ENCODE results near the gene ANKRD63.

Gene ANKRD63

DNA sequence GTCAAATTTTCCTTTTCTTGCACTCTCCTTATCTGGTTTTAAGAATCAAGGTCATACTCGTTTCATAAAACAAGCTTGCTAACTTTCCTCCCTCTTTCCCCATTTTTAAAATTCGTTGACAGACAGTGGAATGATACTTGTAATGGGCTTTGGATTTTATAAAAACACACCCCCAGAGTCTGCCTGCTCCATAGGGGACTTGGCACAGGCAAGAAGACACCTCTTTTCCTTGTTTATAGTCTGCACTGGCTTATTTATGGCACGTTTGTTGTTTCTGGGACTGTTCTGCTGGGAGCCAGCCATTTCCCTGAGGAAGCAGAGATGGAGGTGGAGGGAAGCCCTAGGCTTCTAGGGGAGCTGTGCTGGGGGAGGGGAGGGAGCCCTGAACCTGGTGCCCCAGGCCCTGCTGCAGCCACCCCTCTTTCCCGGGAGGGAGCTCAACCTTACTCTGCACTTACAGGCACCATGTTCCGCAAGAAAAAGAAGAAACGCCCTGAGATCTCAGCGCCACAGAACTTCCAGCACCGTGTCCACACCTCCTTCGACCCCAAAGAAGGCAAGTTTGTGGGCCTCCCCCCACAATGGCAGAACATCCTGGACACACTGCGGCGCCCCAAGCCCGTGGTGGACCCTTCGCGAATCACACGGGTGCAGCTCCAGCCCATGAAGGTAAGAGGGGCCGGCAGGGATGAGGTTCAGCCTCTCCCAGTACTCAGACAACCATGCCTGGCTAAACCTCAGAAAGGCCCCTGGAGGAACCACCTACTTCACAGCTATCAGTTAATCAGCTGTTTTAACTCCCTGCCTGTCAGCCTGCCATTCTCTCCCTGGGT lies 18.3 kb downstream of the ANKRD63 start:
- Histone ChIP-seq H3K9me3 (ENCODE audit: control insufficient read depth in 2 of 2, low read length in 2 of 2) (no peaks in the 10 kb centered on the region), H3K36me3 (ENCODE audit: control insufficient read depth in 2 of 2, insufficient read depth in 2 of 2, low read length in 2 of 2) (no peaks in the 10 kb centered on the region), H3K9ac (ENCODE audit: low read depth in 1 of 2, low read length in 2 of 2) (no peak overlapping the region), H3K4me1 (ENCODE audit: control insufficient read depth in 2 of 2, insufficient read depth in 2 of 2, low read length in 2 of 2) (peaks cover 5 to 6% of the 10 kb centered on the region in 2 donors), H3K27ac (ENCODE audit: low read depth in 2 of 2, low read length in 2 of 2) (no peak overlapping the region), H3K27me3 (ENCODE audit: control insufficient read depth in 2 of 2, insufficient read depth in 2 of 2, low read length in 2 of 2) (no peaks in the 10 kb centered on the region), H3K4me3 (ENCODE audit: low read length in 2 of 2) (no peak overlapping the region)

DNA sequence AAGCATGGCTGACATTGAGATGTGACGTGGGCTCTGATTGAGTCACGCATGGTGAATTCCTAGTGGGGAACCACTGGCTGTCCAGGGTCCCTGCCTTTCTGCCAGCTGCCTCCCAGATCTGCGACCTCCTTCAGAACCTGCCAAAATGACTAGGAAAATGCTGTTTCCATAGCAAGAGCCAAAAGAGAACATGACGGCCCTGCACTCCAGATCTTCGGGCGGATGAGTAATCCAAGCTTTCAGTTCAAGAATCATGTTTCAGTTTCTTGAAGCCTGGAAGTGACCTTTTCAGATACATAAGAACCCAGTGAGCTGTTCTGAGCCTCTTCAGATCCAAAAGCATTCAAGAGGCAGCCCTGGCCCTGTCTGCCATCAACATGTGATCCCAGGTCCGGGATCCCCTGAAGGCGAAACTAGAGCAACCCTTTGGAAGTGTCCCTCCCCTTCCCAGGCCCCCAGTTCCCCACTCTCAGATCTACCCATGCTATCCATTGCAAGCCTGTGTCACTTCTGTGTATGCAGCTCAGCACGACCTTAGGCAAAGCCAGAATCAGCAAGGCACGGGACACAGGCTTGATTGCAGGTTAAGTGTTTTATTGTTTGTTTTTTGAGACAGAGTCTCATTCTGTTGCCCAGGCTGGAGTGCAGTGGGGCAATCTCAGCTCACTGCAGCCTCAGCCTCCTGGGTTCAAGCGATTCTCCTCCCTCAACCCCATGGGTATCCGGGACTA lies 19.7 kb downstream of the ANKRD63 start:
- H3K4me3 ChIP-seq (ENCODE audit: low read length in 2 of 2): no peak overlapping the region
- no peak overlapping the region for H3K27ac ChIP-seq (ENCODE audit: low read depth in 2 of 2, low read length in 2 of 2)
- H3K4me1 ChIP-seq (ENCODE audit: control insufficient read depth in 2 of 2, insufficient read depth in 2 of 2, low read length in 2 of 2): peaks cover 5 to 6% of the 10 kb centered on the region in 2 donors

DNA sequence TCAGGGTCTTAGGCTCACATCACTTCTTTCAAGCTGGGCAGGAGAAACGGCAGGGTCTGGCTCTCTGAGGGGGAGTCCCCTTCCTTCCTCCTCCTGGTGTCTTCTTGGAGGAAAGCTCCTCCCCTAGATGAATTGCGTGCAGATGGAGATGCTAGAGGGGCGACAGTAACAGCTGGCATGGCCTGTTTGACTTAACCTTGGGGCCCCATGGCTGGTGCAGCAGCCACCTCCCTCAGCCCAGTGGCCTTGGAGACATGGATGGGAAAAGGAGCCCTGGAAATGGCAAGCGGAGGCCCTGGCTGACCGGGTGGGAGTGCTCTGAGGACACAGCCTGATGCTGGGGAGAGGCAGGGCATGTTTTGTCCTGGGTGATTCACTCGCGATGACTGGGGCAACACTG lies 23.8 kb downstream of the ANKRD63 start:
- H3K9me3 ChIP-seq (ENCODE audit: control insufficient read depth in 2 of 2, low read length in 2 of 2): no peaks in the 10 kb centered on the region
- no peak overlapping the region for H3K9ac ChIP-seq (ENCODE audit: low read depth in 1 of 2, low read length in 2 of 2)
- no peaks in the 10 kb centered on the region for H3K36me3 ChIP-seq (ENCODE audit: control insufficient read depth in 2 of 2, insufficient read depth in 2 of 2, low read length in 2 of 2)

More for the DNA sequence above, 19.7 kb downstream of the ANKRD63 start:
- Histone ChIP-seq H3K36me3 (ENCODE audit: control insufficient read depth in 2 of 2, insufficient read depth in 2 of 2, low read length in 2 of 2) (no peaks in the 10 kb centered on the region), H3K9ac (ENCODE audit: low read depth in 1 of 2, low read length in 2 of 2) (no peak overlapping the region), H3K9me3 (ENCODE audit: control insufficient read depth in 2 of 2, low read length in 2 of 2) (no peaks in the 10 kb centered on the region), H3K27me3 (ENCODE audit: control insufficient read depth in 2 of 2, insufficient read depth in 2 of 2, low read length in 2 of 2) (no peaks in the 10 kb centered on the region)

DNA sequence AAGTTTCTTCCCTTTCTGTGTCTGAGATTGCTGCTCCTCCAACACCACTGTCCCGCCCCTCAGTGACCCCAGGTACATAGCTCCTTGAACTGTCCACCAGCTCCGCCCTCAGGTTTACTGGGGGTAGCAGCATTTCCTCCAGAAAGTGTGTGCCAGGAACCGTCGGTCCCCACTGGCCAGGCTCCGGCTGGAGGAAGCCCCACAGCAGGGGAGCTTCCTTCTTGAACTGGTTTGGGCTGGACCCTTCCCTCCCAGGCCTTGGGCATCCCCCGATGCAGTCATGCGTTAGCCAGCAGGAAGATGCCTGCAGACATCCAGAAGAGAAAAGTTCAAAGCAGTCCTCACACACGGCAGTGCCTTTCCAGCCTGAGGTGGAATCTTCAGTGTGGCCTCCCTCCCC lies 24.3 kb downstream of the ANKRD63 start:
- H3K4me3 ChIP-seq (ENCODE audit: low read length in 2 of 2): no peak overlapping the region
- H3K4me1 ChIP-seq (ENCODE audit: control insufficient read depth in 2 of 2, insufficient read depth in 2 of 2, low read length in 2 of 2): peaks cover 3 to 7% of the 10 kb centered on the region in 2 donors
- peaks cover 0 to 3% of the 10 kb centered on the region in 2 donors for H3K27me3 ChIP-seq (ENCODE audit: control insufficient read depth in 2 of 2, insufficient read depth in 2 of 2, low read length in 2 of 2)
- H3K9ac ChIP-seq (ENCODE audit: low read depth in 1 of 2, low read length in 2 of 2): no peak overlapping the region
- H3K27ac ChIP-seq (ENCODE audit: low read depth in 2 of 2, low read length in 2 of 2): no peak overlapping the region
- H3K9me3 ChIP-seq (ENCODE audit: control insufficient read depth in 2 of 2, low read length in 2 of 2): no peaks in the 10 kb centered on the region
- no peaks in the 10 kb centered on the region for H3K36me3 ChIP-seq (ENCODE audit: control insufficient read depth in 2 of 2, insufficient read depth in 2 of 2, low read length in 2 of 2)

More for the DNA sequence above, 23.8 kb downstream of the ANKRD63 start:
- Histone ChIP-seq H3K4me1 (ENCODE audit: control insufficient read depth in 2 of 2, insufficient read depth in 2 of 2, low read length in 2 of 2) (peaks cover 3 to 5% of the 10 kb centered on the region in 2 donors), H3K27ac (ENCODE audit: low read depth in 2 of 2, low read length in 2 of 2) (no peak overlapping the region), H3K27me3 (ENCODE audit: control insufficient read depth in 2 of 2, insufficient read depth in 2 of 2, low read length in 2 of 2) (no peaks in the 10 kb centered on the region), H3K4me3 (ENCODE audit: low read length in 2 of 2) (no peak overlapping the region)

DNA sequence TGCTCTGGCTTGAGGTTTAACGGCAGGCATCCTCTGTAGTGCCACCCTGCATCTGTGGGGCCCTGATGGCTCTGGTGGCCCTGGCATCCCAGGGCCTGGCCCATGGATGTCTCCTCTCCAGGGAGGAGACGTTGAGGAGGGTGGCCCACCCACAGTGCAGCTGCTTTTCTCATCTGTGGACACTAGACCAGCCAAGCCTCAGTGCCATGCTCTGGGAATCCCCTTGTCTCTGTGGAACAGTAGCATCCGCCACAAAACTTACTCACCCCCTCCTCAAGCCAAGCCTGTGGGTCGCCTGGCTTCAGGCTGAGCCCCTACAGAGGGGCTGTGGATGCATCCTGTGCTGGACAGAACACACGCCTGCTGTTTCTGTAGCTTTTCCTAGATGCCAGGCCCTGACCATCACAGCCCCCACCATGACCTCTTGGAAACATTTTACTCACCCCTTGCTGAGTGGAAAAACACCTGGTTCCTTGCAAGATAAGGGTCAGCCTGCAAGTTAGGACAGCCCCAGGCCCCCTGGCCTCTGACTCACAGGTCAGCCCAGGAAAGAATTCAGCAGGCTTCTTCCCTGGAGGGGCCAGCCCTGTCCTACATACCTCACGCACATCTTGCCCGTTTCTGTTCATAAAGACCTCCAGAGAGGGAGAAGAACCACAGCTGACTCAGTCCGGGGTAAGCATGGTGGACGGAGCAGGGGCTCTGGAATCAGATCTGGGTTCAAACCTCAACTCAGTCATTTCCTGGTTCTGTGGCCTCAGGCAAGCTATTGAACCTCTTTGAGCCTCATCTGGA lies 25.0 kb downstream of the ANKRD63 start:
- H3K9me3 ChIP-seq (ENCODE audit: control insufficient read depth in 2 of 2, low read length in 2 of 2): no peaks in the 10 kb centered on the region
- H3K36me3 ChIP-seq (ENCODE audit: control insufficient read depth in 2 of 2, insufficient read depth in 2 of 2, low read length in 2 of 2): no peaks in the 10 kb centered on the region
- no peak overlapping the region for H3K27ac ChIP-seq (ENCODE audit: low read depth in 2 of 2, low read length in 2 of 2)
- no peak overlapping the region for H3K9ac ChIP-seq (ENCODE audit: low read depth in 1 of 2, low read length in 2 of 2)
- H3K4me1 ChIP-seq (ENCODE audit: control insufficient read depth in 2 of 2, insufficient read depth in 2 of 2, low read length in 2 of 2): peaks cover 0 to 8% of the 10 kb centered on the region in 2 donors
- peaks cover 0 to 5% of the 10 kb centered on the region in 2 donors for H3K27me3 ChIP-seq (ENCODE audit: control insufficient read depth in 2 of 2, insufficient read depth in 2 of 2, low read length in 2 of 2)
- H3K4me3 ChIP-seq (ENCODE audit: low read length in 2 of 2): no peak overlapping the region

DNA sequence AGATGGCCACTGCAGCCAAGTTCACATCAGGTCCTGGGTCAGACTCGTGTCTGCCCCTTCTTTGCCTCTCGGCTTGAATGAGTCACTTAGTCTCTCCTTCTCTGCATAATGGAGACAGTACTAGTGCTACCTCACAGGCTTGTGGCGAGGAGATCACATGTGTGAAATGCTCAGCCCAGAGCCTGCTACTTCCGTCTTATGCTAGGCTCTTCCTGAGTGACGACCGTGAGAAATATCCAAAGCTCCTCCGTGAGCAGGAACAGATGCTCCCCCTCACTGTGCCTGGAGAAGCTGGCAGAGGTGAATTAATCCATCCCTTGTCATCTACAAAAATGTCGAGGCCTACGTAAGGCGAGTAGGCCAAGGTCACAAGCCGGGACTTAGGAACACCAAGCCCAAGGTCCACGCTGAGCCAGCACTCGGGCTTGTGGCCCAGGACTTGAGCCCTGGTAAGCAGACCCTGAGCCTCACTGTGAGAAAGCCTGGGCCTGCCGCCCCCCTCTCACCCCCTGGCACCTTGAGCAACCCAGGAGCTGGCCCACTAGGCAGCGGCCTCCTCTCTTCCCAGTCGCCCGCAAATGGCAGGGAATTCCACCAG lies 26.1 kb downstream of the ANKRD63 start:
- H3K4me3 ChIP-seq (ENCODE audit: low read length in 2 of 2): no peak overlapping the region
- H3K27me3 ChIP-seq (ENCODE audit: control insufficient read depth in 2 of 2, insufficient read depth in 2 of 2, low read length in 2 of 2): peaks cover 0 to 5% of the 10 kb centered on the region in 2 donors
- H3K9me3 ChIP-seq (ENCODE audit: control insufficient read depth in 2 of 2, low read length in 2 of 2): no peaks in the 10 kb centered on the region
- H3K4me1 ChIP-seq (ENCODE audit: control insufficient read depth in 2 of 2, insufficient read depth in 2 of 2, low read length in 2 of 2): peaks cover 0 to 8% of the 10 kb centered on the region in 2 donors
- no peak overlapping the region for H3K9ac ChIP-seq (ENCODE audit: low read depth in 1 of 2, low read length in 2 of 2)
- H3K27ac ChIP-seq (ENCODE audit: low read depth in 2 of 2, low read length in 2 of 2): no peak overlapping the region
- no peaks in the 10 kb centered on the region for H3K36me3 ChIP-seq (ENCODE audit: control insufficient read depth in 2 of 2, insufficient read depth in 2 of 2, low read length in 2 of 2)

DNA sequence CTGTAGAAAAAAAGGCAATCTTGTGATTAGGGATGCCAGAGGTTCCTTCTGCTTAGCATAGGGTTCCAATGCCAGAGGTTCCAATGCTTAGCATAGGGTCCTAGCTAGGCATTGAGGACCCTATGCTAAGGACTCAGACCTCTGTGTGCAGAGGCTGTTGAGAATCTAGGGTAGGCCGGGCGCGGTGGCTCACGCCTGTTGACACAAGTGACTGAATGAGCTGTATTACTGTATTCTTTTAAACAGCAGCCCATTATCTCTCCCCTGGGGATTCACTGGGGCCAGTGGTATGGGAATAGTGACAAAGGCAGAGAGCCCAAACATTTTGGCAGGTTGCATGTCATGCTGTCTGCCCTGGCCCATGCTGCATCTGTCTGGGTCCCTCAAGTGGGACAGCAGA lies 27.8 kb downstream of the ANKRD63 start:
- no peak overlapping the region for H3K9ac ChIP-seq (ENCODE audit: low read depth in 1 of 2, low read length in 2 of 2)
- no peaks in the 10 kb centered on the region for H3K36me3 ChIP-seq (ENCODE audit: control insufficient read depth in 2 of 2, insufficient read depth in 2 of 2, low read length in 2 of 2)
- H3K4me1 ChIP-seq (ENCODE audit: control insufficient read depth in 2 of 2, insufficient read depth in 2 of 2, low read length in 2 of 2): peaks cover 0 to 8% of the 10 kb centered on the region in 2 donors
- no peak overlapping the region for H3K4me3 ChIP-seq (ENCODE audit: low read length in 2 of 2)
- H3K9me3 ChIP-seq (ENCODE audit: control insufficient read depth in 2 of 2, low read length in 2 of 2): no peaks in the 10 kb centered on the region
- no peak overlapping the region for H3K27ac ChIP-seq (ENCODE audit: low read depth in 2 of 2, low read length in 2 of 2)
- peaks cover 4 to 5% of the 10 kb centered on the region in 2 donors for H3K27me3 ChIP-seq (ENCODE audit: control insufficient read depth in 2 of 2, insufficient read depth in 2 of 2, low read length in 2 of 2)

DNA sequence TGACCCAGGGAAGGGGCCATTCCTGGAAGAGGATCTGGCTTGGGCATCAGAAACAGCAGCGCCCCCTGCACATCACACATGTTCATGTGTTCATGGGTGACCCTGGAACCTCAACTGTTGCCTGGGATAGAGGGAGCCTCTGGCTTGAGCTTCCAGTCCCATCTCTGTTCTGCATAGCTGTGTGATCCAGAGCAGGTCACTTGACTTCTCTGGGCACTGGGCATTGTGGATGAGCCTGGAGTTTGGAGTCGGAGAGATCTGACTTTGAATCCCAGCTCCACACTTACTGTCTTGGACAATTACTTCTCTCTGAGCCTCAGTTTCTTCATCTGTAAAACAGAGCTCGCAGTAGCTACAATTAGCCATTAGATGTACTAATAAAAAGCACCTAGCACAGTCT lies 28.4 kb downstream of the ANKRD63 start:
- H3K9me3 ChIP-seq (ENCODE audit: control insufficient read depth in 2 of 2, low read length in 2 of 2): no peaks in the 10 kb centered on the region
- H3K9ac ChIP-seq (ENCODE audit: low read depth in 1 of 2, low read length in 2 of 2): no peak overlapping the region
- peaks cover 4 to 5% of the 10 kb centered on the region in 2 donors for H3K27me3 ChIP-seq (ENCODE audit: control insufficient read depth in 2 of 2, insufficient read depth in 2 of 2, low read length in 2 of 2)
- H3K4me3 ChIP-seq (ENCODE audit: low read length in 2 of 2): no peak overlapping the region
- H3K4me1 ChIP-seq (ENCODE audit: control insufficient read depth in 2 of 2, insufficient read depth in 2 of 2, low read length in 2 of 2): peaks cover 0 to 8% of the 10 kb centered on the region in 2 donors
- no peak overlapping the region for H3K27ac ChIP-seq (ENCODE audit: low read depth in 2 of 2, low read length in 2 of 2)
- H3K36me3 ChIP-seq (ENCODE audit: control insufficient read depth in 2 of 2, insufficient read depth in 2 of 2, low read length in 2 of 2): no peaks in the 10 kb centered on the region

DNA sequence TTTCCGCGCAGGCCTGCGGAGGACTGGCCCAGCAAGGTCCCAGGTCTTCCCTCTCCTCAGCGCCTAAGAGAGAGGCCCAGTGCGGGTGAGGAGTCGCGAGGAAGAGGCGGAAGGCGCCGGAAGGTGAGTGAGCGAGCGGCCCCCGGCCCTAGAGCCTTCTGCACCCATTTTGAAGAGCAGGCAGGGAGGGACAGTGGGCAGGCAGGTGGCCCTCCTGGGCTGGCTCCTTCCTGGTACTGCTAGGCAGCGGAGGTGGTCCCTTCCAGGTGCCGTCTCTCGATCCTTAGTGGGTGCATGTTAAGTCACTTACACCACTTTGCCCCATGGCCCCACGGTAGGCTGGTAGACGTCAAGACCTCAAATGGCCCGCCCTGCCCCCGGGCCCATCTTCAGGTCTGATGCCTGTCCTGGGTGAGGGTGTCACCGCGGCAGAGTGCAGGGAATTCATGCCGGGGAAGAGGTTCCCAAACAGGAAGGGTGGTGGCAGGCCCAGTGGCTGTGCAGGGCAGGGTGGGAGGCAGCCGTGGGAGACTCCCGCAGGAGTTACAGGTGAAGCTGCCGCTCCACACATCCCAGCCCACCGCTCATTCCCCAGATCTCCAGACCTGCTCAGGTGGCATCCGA lies 29.6 kb downstream of the ANKRD63 start:
- peaks cover 0 to 8% of the 10 kb centered on the region in 2 donors for H3K4me1 ChIP-seq (ENCODE audit: control insufficient read depth in 2 of 2, insufficient read depth in 2 of 2, low read length in 2 of 2)
- H3K9me3 ChIP-seq (ENCODE audit: control insufficient read depth in 2 of 2, low read length in 2 of 2): no peaks in the 10 kb centered on the region
- peaks cover 4 to 5% of the 10 kb centered on the region in 2 donors for H3K27me3 ChIP-seq (ENCODE audit: control insufficient read depth in 2 of 2, insufficient read depth in 2 of 2, low read length in 2 of 2)
- no peak overlapping the region for H3K27ac ChIP-seq (ENCODE audit: low read depth in 2 of 2, low read length in 2 of 2)
- peak overlapping the region; percentile 66 to 69 for H3K4me3 ChIP-seq (ENCODE audit: low read length in 2 of 2)
- H3K9ac ChIP-seq (ENCODE audit: low read depth in 1 of 2, low read length in 2 of 2): peak overlapping the region; percentile 47 to 55
- H3K36me3 ChIP-seq (ENCODE audit: control insufficient read depth in 2 of 2, insufficient read depth in 2 of 2, low read length in 2 of 2): no peaks in the 10 kb centered on the region
